Bronchus fibroblast of lung (primary cell): ENCODE results near the gene ZNF180. TPM values are rescaled to one million over a fixed set of nuclear protein-coding genes. Genes with fewer than 3 reads are reported as not detected.

Experiments used
- total RNA-seq: library from RNA; depleted of rRNA; stranded (reverse); fragments of >200 nt; gene quantifications from 2 replicates; pipeline ENCODE4 v1.2.3, GENCODE V29; 2015

ZNF180 gene
- total RNA-seq, result 6.6 and 7.7 TPM in 2 replicates

GRCh38 chr19:44499962-44500949 lies at the start of gene ZNF180:
ZNF180 (minus strand) TSS chr19:44500522; CDS start chr19:44497334, 3,188 bp downstream.

DNA sequence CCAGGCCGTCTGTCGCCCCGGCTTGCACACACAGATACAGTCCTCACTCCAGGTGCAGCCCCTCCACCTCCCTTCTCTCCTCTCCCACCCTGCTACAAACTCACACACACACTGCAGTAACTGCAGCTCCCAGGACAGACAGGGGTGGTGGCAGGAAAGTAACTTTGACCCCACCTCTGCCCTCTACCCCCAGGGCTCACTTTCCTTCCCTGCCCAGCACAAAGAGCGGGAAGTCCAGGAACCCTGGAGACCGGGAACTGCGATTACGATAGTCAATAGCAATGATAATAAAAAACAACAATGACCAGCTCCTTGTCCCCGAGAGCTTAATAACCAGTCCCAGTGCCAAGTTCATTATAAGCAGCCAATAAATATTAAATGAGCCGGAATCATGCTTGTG lies 29.2 kb upstream of the ZNF180 start, which contains the start of gene CEACAM20:
TSS of gene CEACAM20 (minus strand) at position 140 of the 400 bp plus-strand sequence. CDS start 166 bp downstream, outside the sequence.

GRCh38 chr19:44447916-44448674 lies 52.2 kb downstream of the ZNF180 start, which contains the start of gene ZNF229:
ZNF229 (minus strand) TSS chr19:44448472; CDS start chr19:44442847, 5,625 bp downstream.

Other genes with a start within 250 kb of the ZNF180 start
- gene ZNF233, start 240.6 kb downstream of the ZNF180 start, total RNA-seq, result 0.17 and 0.30 TPM in 2 replicates
- 0.45 and 1.3 TPM in 2 replicates for gene ZNF235, start 195.5 kb downstream of the ZNF180 start, total RNA-seq
- 1.5 TPM in 2 replicates for gene ZNF112, start 143.8 kb downstream of the ZNF180 start, total RNA-seq
- gene ZNF285, start 98.9 kb downstream of the ZNF180 start, total RNA-seq, result 1.5 and 1.8 TPM in 2 replicates
- 2.7 and 3.6 TPM in 2 replicates for gene ZNF229, start 52.0 kb downstream of the ZNF180 start, total RNA-seq
- not detected in 2 replicates for gene CEACAM20, start 29.2 kb upstream of the ZNF180 start, total RNA-seq
- not detected in 2 replicates for gene IGSF23, start 113.0 kb upstream of the ZNF180 start, total RNA-seq
- 95.4 and 101 TPM in 2 replicates for gene PVR, start 143.4 kb upstream of the ZNF180 start, total RNA-seq
- 2.7 and 3.3 TPM in 2 replicates for gene CEACAM19, start 171.0 kb upstream of the ZNF180 start, total RNA-seq
- gene CEACAM16, start 198.6 kb upstream of the ZNF180 start, total RNA-seq, result not detected in 2 replicates
- gene BCL3, start 248.2 kb upstream of the ZNF180 start, total RNA-seq, result 35.6 and 48.8 TPM in 2 replicates